Loucy (cell line): Measurements from ENCODE around the gene POLE4.

ENCODE experiments used
- H2AFZ ChIP-seq: fragments of 200-600 bp; sonication (generic); 2 replicates; pipeline ENCODE4 v1.6.0; 2016; ENCODE audit warnings: antibody characterized with exemption, mild to moderate bottlenecking, low read length, moderate library complexity
- H3F3A ChIP-seq: fragments of 200-600 bp; 2 replicates; pipeline ENCODE4 v1.6.0; 2016; ENCODE audit warnings: antibody characterized with exemption, low read depth, mild to moderate bottlenecking
- H3K27me3 ChIP-seq: fragments of 200-600 bp; sonication (generic); 2 replicates; pipeline ENCODE4 v1.6.1; 2014; ENCODE audit warnings: low read length, mild to moderate bottlenecking; ENCODE audit not compliant: insufficient read depth, poor library complexity, severe bottlenecking
- H3K36me3 ChIP-seq: fragments of 200-600 bp; sonication (generic); 2 replicates; pipeline ENCODE4 v1.6.1; 2016; ENCODE audit warnings: low read length; ENCODE audit not compliant: insufficient read depth
- H3K4me1 ChIP-seq: fragments of 200-600 bp; sonication (generic); 2 replicates; pipeline ENCODE4 v1.5.1; 2014; ENCODE audit warnings: low read length, mild to moderate bottlenecking; ENCODE audit not compliant: insufficient read depth, poor library complexity, severe bottlenecking
- H3K4me2 ChIP-seq: fragments of 200-600 bp; sonication (generic); 2 replicates; pipeline ENCODE4 v1.6.0; 2014; ENCODE audit warnings: antibody characterized with exemption, low read length, low read depth, mild to moderate bottlenecking; ENCODE audit not compliant: poor library complexity, severe bottlenecking
- H3K4me3 ChIP-seq: fragments of 200-600 bp; sonication (generic); 2 replicates; pipeline ENCODE4 v1.5.1; 2014; ENCODE audit warnings: low read length, mild to moderate bottlenecking, mixed read lengths; ENCODE audit not compliant: poor library complexity, severe bottlenecking
- H3K79me2 ChIP-seq: fragments of 200-600 bp; sonication (generic); 2 replicates; pipeline ENCODE4 v1.6.1; 2014; ENCODE audit warnings: low read length; ENCODE audit not compliant: insufficient read depth
- H3K9ac ChIP-seq: fragments of 200-600 bp; sonication (generic); 2 replicates; pipeline ENCODE4 v1.6.0; 2014; ENCODE audit warnings: mild to moderate bottlenecking, low read depth, low read length, moderate library complexity; ENCODE audit not compliant: poor library complexity, severe bottlenecking
- H3K9me2 ChIP-seq: fragments of 200-600 bp; sonication (generic); replicated peaks from 2 replicates; pipeline ENCODE4 v1.6.1; 2016; ENCODE audit warnings: low read depth, low read length, mixed read lengths
- H3K9me3 ChIP-seq: fragments of 200-600 bp; sonication (generic); 2 replicates; pipeline ENCODE4 v1.6.1; 2014; ENCODE audit warnings: mild to moderate bottlenecking, antibody characterized with exemption, low read length, low read depth; ENCODE audit not compliant: insufficient read depth
- H4K20me1 ChIP-seq: fragments of 200-600 bp; sonication (generic); 2 replicates; pipeline ENCODE4 v1.6.0; 2014; ENCODE audit warnings: antibody characterized with exemption, low read length, mild to moderate bottlenecking; ENCODE audit not compliant: insufficient read depth, poor library complexity, severe bottlenecking
- EZH2phosphoT487 ChIP-seq: fragments of 200-600 bp; IDR thresholded peaks from 2 replicates; pipeline ENCODE4 v1.6.1; 2018; ENCODE audit warnings: antibody characterized with exemption, mild to moderate bottlenecking, moderate library complexity, borderline replicate concordance
- TF ChIP-seq, protein P1 (sequence below): fragments of 200-600 bp; sonication (generic); conservative IDR thresholded peaks from 2 replicates; pipeline ENCODE4 v1.5.1; 2014; ENCODE audit warnings: mild to moderate bottlenecking, antibody characterized with exemption, low read length

The POLE4 gene

DNA sequence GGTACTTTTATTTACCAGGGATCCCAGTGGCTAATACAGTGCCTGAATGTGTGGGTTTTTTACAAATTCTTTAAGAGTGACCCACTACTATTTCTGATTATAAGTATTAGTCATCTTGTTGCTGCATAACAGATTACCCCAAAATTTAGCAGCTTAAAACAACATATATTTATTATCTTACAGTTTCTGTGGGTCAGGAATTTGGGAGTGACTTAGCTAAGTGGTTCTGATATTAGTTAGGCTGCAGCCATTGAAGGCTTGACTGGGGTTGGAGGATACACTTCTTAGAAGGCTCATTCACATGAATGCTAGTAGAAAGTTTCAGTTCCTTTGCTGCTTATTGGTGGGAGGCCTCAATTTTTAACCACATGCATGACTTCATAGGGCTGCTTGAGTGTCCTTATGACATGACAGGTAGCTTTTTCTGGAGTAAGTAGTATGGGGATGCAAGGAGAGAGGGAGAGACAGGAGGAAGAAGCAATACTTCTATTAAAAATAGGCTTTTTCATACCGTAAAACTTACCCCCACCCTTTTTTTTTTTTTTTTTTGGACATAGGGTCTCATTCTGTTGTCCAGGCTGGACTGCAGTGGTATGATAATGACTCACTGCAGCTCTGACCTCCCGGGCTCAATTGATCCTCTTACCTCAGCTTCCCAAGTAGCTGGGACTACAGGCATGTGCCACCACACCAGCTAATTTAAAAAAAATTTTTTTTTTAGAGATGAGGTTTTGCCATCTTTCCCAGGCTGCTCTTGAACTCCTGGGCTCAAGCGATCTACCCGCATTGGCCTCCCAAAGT is 13.3 kb upstream of the POLE4 start:
- H3K9me2 ChIP-seq = no peaks in the 10 kb centered on the region
- H3K79me2 ChIP-seq = no peaks in the 10 kb centered on the region
- no peaks in the 10 kb centered on the region for H3K4me1 ChIP-seq
- no peaks in the 10 kb centered on the region for H3K36me3 ChIP-seq
- H3K9me3 ChIP-seq = no peaks in the 10 kb centered on the region
- no peak overlapping the region for H2AFZ ChIP-seq
- no peak overlapping the region for H3K9ac ChIP-seq
- TF ChIP-seq EZH2phosphoT487 = no peak
- TF ChIP-seq, protein P1, sequence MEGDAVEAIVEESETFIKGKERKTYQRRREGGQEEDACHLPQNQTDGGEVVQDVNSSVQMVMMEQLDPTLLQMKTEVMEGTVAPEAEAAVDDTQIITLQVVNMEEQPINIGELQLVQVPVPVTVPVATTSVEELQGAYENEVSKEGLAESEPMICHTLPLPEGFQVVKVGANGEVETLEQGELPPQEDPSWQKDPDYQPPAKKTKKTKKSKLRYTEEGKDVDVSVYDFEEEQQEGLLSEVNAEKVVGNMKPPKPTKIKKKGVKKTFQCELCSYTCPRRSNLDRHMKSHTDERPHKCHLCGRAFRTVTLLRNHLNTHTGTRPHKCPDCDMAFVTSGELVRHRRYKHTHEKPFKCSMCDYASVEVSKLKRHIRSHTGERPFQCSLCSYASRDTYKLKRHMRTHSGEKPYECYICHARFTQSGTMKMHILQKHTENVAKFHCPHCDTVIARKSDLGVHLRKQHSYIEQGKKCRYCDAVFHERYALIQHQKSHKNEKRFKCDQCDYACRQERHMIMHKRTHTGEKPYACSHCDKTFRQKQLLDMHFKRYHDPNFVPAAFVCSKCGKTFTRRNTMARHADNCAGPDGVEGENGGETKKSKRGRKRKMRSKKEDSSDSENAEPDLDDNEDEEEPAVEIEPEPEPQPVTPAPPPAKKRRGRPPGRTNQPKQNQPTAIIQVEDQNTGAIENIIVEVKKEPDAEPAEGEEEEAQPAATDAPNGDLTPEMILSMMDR = no peak
- H3K4me3 ChIP-seq = no peak overlapping the region
- H3F3A ChIP-seq = no peaks in the 10 kb centered on the region
- no peak overlapping the region for H3K4me2 ChIP-seq
- H3K27me3 ChIP-seq = no peaks in the 10 kb centered on the region
- no peaks in the 10 kb centered on the region for H4K20me1 ChIP-seq

DNA sequence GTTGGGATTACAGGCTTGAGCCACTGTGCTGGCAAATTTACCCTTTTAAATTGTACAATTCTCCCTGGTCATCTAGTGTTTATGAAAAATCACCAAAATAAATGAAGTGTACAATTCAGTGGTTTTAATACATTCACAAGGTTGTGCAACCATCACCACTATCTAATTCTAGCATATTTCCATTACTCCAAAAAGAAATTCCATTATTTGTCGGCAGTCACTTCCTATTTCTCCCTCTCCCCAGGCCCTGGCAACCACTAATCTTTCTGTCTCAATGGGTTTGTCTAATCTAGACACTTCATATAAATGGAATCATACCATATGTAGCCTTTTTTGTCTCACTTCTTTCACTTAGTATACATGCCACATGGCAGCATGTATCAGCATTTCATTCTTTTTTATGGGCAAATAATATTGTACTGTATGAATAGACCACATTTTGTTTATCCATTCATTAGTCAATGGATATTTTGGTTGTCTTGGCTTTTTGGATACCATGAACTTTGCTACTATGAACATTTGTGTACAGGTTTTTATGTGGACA is 12.6 kb upstream of the POLE4 start:
- H3K4me2 ChIP-seq = no peak overlapping the region
- no peaks in the 10 kb centered on the region for H3K9me2 ChIP-seq
- H3K9ac ChIP-seq = no peak overlapping the region
- no peaks in the 10 kb centered on the region for H3K9me3 ChIP-seq
- no peak overlapping the region for H3K4me3 ChIP-seq
- no peaks in the 10 kb centered on the region for H4K20me1 ChIP-seq
- H2AFZ ChIP-seq = no peak overlapping the region
- TF ChIP-seq, protein P1 = no peak
- no peaks in the 10 kb centered on the region for H3F3A ChIP-seq
- H3K36me3 ChIP-seq = no peaks in the 10 kb centered on the region
- no peaks in the 10 kb centered on the region for H3K27me3 ChIP-seq
- no peaks in the 10 kb centered on the region for H3K4me1 ChIP-seq
- no peaks in the 10 kb centered on the region for H3K79me2 ChIP-seq

DNA sequence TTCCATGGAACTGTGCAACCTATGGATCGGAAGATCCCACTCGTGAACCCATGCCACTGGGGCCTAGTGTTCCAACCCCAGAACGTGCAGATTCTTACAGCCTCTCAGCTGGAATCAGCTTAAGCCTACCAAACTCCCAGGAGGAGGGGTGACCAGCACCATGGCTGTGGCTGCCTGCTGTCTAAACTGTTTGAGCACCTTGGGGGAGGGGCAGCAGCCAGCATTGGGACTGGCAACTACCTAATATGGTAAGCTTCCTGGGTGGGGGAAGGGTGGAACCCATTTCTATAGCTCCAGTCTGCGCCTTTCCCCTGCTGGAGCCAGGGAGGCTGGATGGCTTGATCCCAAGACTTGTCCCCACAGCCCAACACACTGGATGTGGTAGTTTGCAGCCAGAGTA is 10.7 kb upstream of the POLE4 start:
- H3K9ac ChIP-seq = no peak overlapping the region
- no peaks in the 10 kb centered on the region for H3K9me2 ChIP-seq
- no peaks in the 10 kb centered on the region for H4K20me1 ChIP-seq
- no peaks in the 10 kb centered on the region for H3F3A ChIP-seq
- H2AFZ ChIP-seq = no peak overlapping the region
- no peak overlapping the region for H3K4me3 ChIP-seq
- no peak overlapping the region for H3K4me2 ChIP-seq
- no peak for TF ChIP-seq EZH2phosphoT487
- TF ChIP-seq, protein P1 = no peak
- no peaks in the 10 kb centered on the region for H3K79me2 ChIP-seq
- H3K9me3 ChIP-seq = no peaks in the 10 kb centered on the region
- H3K27me3 ChIP-seq = no peaks in the 10 kb centered on the region
- H3K4me1 ChIP-seq = no peaks in the 10 kb centered on the region
- H3K36me3 ChIP-seq = no peaks in the 10 kb centered on the region
